Left lung (tissue), 10 donors: ENCODE results near the gene RPP14. TPM values are rescaled to one million over a fixed set of nuclear protein-coding genes. Genes with fewer than 3 reads are reported as not detected.
"Not testable (repeated sequence)": the region's sequence is repeated elsewhere in the genome, so short reads cannot be mapped to it uniquely, and the experiment has no call there.

ENCODE experiments used
- ATAC-seq: fragments of 200-7000 bp; cut with Tn5 transposase; one replicate; pipeline ENCODE4 v1.9.1; 2020; ENCODE audit warnings: moderate library complexity
- DNase-seq, 4 donors: peaks; one replicate each; pipeline ENCODE4 v3.0.0-alpha.2; 2013 to 2020
- H3K27ac ChIP-seq, 2 donors: fragments of 200-600 bp; sonication (generic) in 1 of 2; one replicate each; pipeline versions ENCODE4 v1.5.0 to v1.8.0; 2020 to 2021
- H3K27me3 ChIP-seq, 2 donors: fragments of 200-600 bp; sonication (generic) in 1 of 2; one replicate each; pipeline versions ENCODE4 v1.5.0 to v1.8.0; 2020 to 2021
- H3K36me3 ChIP-seq, 2 donors: fragments of 200-600 bp; sonication (generic) in 1 of 2; one replicate each; pipeline versions ENCODE4 v1.5.0 to v1.8.0; 2020 to 2021
- H3K4me1 ChIP-seq, 2 donors: fragments of 200-600 bp; one replicate each; pipeline ENCODE4 v1.8.0; 2021
- H3K4me3 ChIP-seq, 2 donors: fragments of 200-600 bp; sonication (generic) in 1 of 2; one replicate each; pipeline versions ENCODE4 v1.5.0 to v1.8.0; 2020 to 2021; ENCODE audit warnings: mild to moderate bottlenecking in 1 of 2
- H3K9me3 ChIP-seq, 2 donors: fragments of 200-600 bp; sonication (generic) in 1 of 2; one replicate each; pipeline versions ENCODE4 v1.5.0 to v1.8.0; 2020 to 2021
- CTCF ChIP-seq, 2 donors: fragments of 200-600 bp; sonication (generic) in 1 of 2; IDR thresholded peaks; one replicate each; pipeline versions ENCODE4 v1.5.0 to v1.8.0; 2021; ENCODE audit warnings: antibody characterized with exemption in 2 of 2
- intact Hi-C, 2 donors: fragments of 100-400 bp; cut with DNase I; formaldehyde crosslinking; loops; one replicate each; pipeline versions ENCODE4 v1.11.2 to v1.14.2; 2022
- polyA plus RNA-seq, 6 donors: library from polyadenylated mRNA; unstranded; fragments of 120-200 nt; gene quantifications; one replicate each; pipeline ENCODE4 v1.2.1, GENCODE V29; 2013; ENCODE audit not compliant: insufficient read length in 6 of 6
- total RNA-seq, 2 donors: library from RNA; stranded (reverse); fragmentation: NEBNext Ultra II Directional; extraction: Animal tissue kit (Norgen Biotek cat#: 25700); gene quantifications; one replicate each; pipeline ENCODE4 v1.2.1, GENCODE V29; 2021
- donor health status: DM: no; HTN: yes; CAD: no.
- donor health status: DM: no; HTN: no; CAD: no.

Gene RPP14
- total and polyA plus RNA-seq, 8 donors = 12.7 to 21.5 (median 19.1) TPM

- H3K27me3 ChIP-seq = no peaks in the 10 kb centered on the region
- DNase-seq = no peak
- intact Hi-C loops = no loop called here
- H3K9me3 ChIP-seq = no peaks in the 10 kb centered on the region
- no peak overlapping the region for H3K4me3 ChIP-seq
- TF ChIP-seq CTCF (IDR thresholded peaks at IDR 0.05) = no peak
- peaks cover 0 to 10% of the 10 kb centered on the region in 2 donors for H3K36me3 ChIP-seq
- ATAC-seq = no peak
- peak overlapping the region in 1 of 2 donors; percentile 92 for H3K27ac ChIP-seq
- H3K4me1 ChIP-seq = peaks cover 3 to 42% of the 10 kb centered on the region in 2 donors
These were observed 30.3 kb downstream of the RPP14 start for GRCh38 chr3:58336135-58336882.

GRCh38 chr3:58337190-58337589, 31.1 kb downstream of the RPP14 start:
- H3K27me3 ChIP-seq = no peaks in the 10 kb centered on the region
- no peaks in the 10 kb centered on the region for H3K9me3 ChIP-seq
- DNase-seq = no peak
- peaks cover 2 to 37% of the 10 kb centered on the region in 2 donors for H3K4me1 ChIP-seq
- ATAC-seq = no peak
- no peak overlapping the region for H3K4me3 ChIP-seq
- peaks cover 0 to 17% of the 10 kb centered on the region in 2 donors for H3K36me3 ChIP-seq
- H3K27ac ChIP-seq = no peak overlapping the region
- no peak for TF ChIP-seq CTCF (IDR thresholded peaks at IDR 0.05)
- intact Hi-C loops = no loop called here

- ATAC-seq, H3K4me3 ChIP-seq, intact Hi-C loops, H3K9me3 ChIP-seq, H3K27ac ChIP-seq, DNase-seq, H3K27me3 ChIP-seq: not testable (repeated sequence)
- peaks cover 0 to 19% of the 10 kb centered on the region in 2 donors for H3K36me3 ChIP-seq
- peaks cover 0 to 30% of the 10 kb centered on the region in 2 donors for H3K4me1 ChIP-seq
These were observed 33.1 kb downstream of the RPP14 start for GRCh38 chr3:58339146-58339545.

- intact Hi-C loops = no loop called here
- H3K36me3 ChIP-seq = peaks cover 0 to 19% of the 10 kb centered on the region in 2 donors
- H3K27me3 ChIP-seq = no peaks in the 10 kb centered on the region
- H3K4me3 ChIP-seq = no peak overlapping the region
- H3K27ac ChIP-seq = no peak overlapping the region
- peaks cover 0 to 23% of the 10 kb centered on the region in 2 donors for H3K4me1 ChIP-seq
- ATAC-seq = no peak
- no peak for DNase-seq
- no peak for TF ChIP-seq CTCF (IDR thresholded peaks at IDR 0.05)
- no peaks in the 10 kb centered on the region for H3K9me3 ChIP-seq
These were observed 34.7 kb downstream of the RPP14 start for GRCh38 chr3:58340594-58341244.

GRCh38 chr3:58341376-58341775, 35.3 kb downstream of the RPP14 start:
- Histone ChIP-seq H3K9me3 (no peaks in the 10 kb centered on the region), H3K36me3 (peaks cover 0 to 19% of the 10 kb centered on the region in 2 donors), H3K4me3 (no peak overlapping the region), H3K4me1 (peaks cover 0 to 17% of the 10 kb centered on the region in 2 donors), H3K27me3 (no peaks in the 10 kb centered on the region), H3K27ac (no peak overlapping the region)
- TF ChIP-seq CTCF (IDR thresholded peaks at IDR 0.05) = no peak
- intact Hi-C loops = no loop called here
- ATAC-seq (no peak), DNase-seq (no peak)
